ENCODE measurements around the gene ANKRD60. TPM values are rescaled to one million over a fixed set of nuclear protein-coding genes. Genes with fewer than 3 reads are reported as not detected.

The ANKRD60 gene
- total RNA-seq, 2 experiments from 2014 or later, result not detected

GRCh38 chr20:58167759-58168158 is 60.7 kb downstream of the ANKRD60 start:
- Mint-ChIP-seq H3K4me3 (no peak overlapping the region), H3K4me1 (ENCODE audit: low read depth) (peaks cover 4% of the 10 kb centered on the region), H3K9me3 (no peaks in the 10 kb centered on the region), H3K36me3 (ENCODE audit: low read depth) (no peaks in the 10 kb centered on the region), H3K27ac (no peak overlapping the region), H3K27me3 (ENCODE audit: low read depth) (no peaks in the 10 kb centered on the region)
- DNase-seq, result no peak
- CTCF ChIA-PET, result no interaction called here
- intact Hi-C loops (cut with micrococcal nuclease), result no loop called here

Other genes starting within 250 kb of the ANKRD60 start
- gene RAB22A, start 81.1 kb upstream of the ANKRD60 start, total RNA-seq, result 1 to 10 TPM; 9.3 to 9.8 TPM
- 10 to 100 TPM; 26.8 to 27.9 TPM for gene VAPB, start 160.6 kb upstream of the ANKRD60 start, total RNA-seq